IPS-18a (cell line): ENCODE measurements around the gene ABCA2.
"Not testable (repeated sequence)": the region's sequence is repeated elsewhere in the genome, so short reads cannot be mapped to it uniquely, and the experiment has no call there.

Experiments
- H3K27ac ChIP-seq: one replicate; pipeline ENCODE4 v1.5.1; 2013; ENCODE audit warnings: low read length
- H3K27me3 ChIP-seq: one replicate; pipeline ENCODE4 v1.6.1; 2013; ENCODE audit warnings: mild to moderate bottlenecking, low read length; ENCODE audit not compliant: control insufficient read depth, insufficient read depth
- H3K36me3 ChIP-seq: one replicate; pipeline ENCODE4 v1.6.1; 2013; ENCODE audit warnings: low read depth, low read length; ENCODE audit not compliant: control insufficient read depth
- H3K4me1 ChIP-seq: one replicate; pipeline ENCODE4 v1.6.1; 2013; ENCODE audit warnings: low read depth, low read length; ENCODE audit not compliant: control insufficient read depth
- H3K4me3 ChIP-seq: one replicate; pipeline ENCODE4 v1.5.1; 2013; ENCODE audit warnings: low read length
- H3K9ac ChIP-seq: one replicate; pipeline ENCODE4 v1.6.1; 2013; ENCODE audit warnings: mild to moderate bottlenecking, low read length, moderate library complexity
- H3K9me3 ChIP-seq: one replicate; pipeline ENCODE4 v1.6.1; 2013; ENCODE audit warnings: low read depth, low read length; ENCODE audit not compliant: control insufficient read depth

The ABCA2 gene

DNA sequence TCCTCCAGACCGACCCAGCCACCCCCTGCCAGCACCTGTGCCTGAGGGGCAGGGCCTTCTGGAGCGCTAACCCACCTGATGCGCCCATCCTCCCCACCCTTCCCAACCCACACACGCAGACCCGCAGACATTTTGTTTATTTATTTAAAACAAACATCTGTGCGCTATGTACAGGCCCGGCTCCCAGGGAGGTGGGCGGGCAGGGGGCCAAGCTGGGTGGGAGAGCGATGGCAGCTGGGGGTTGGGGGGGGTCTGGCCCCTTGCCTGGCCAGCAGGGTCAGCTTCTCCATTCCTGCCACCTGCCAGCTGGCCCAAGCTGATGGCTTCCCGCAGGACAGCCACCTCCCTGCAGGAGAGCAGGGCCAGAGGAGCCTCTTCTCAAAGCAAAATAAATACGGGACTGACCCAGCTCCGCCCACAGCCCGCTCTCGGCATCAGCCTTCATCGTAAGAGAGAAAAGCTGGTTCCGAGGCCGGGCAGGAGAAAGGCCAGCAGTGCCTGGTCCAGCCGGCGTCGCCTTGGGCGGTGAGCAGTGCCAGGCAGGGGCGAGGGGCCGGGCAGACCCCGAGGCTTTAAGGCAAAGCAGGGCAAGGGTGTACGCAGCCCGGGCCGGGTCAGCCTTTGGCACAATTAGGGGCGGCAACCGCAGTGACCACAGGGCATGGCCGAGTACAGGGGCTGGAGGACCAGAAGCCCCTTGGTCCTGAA, 20.8 kb downstream of the ABCA2 start:
- Histone ChIP-seq H3K9ac (no peak overlapping the region), H3K4me3 (no peak overlapping the region), H3K9me3 (no peaks in the 10 kb centered on the region), H3K27me3 (no peaks in the 10 kb centered on the region), H3K36me3 (no peaks in the 10 kb centered on the region), H3K27ac (no peak overlapping the region), H3K4me1 (no peaks in the 10 kb centered on the region)

DNA sequence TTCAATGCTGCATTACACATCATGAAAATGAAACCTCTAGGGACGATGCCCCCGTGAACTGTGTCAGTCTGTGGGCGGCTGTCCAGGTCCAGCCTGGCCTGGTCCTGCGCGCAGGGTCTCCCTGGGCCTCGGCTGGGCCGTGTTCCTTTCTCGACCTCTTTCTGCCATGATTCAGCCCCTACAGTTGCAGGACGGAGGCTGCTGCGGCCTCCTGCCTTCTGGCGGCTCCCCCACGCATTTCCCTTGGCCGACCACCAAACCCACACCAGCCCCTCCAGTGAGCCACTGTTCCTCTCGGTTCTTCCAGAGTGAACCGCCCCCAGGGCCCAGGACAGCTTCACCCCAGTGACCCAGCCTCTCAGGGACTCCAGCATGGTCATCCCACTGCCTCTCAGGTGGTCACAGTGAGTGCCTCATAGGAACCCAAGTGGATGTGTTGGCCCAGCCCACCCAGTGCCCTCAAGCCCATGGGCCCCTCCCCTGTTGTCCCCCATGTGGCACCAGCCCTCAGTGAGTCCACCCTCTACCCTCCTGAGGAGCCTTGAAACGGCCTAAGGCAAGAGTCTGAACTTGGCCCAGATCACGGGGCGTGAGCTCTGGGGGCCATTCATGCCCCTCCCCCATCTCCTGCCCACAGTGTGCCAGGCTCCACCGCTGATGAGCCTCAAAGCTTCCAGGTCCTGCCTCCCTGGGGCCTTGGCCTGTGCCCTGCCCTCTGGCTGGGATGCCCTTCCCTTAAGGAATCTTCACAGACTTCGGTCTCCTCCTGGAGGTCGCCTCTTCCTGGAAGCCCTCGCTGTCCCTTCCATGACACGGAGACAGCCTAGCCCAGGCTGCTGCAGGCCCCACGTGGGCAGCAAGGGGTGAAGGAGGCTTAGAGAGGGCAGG, 21.7 kb downstream of the ABCA2 start:
- H3K9ac ChIP-seq, result no peak overlapping the region
- no peaks in the 10 kb centered on the region for H3K36me3 ChIP-seq
- H3K27me3 ChIP-seq, result no peaks in the 10 kb centered on the region
- H3K9me3 ChIP-seq, result no peaks in the 10 kb centered on the region
- no peak overlapping the region for H3K4me3 ChIP-seq
- no peak overlapping the region for H3K27ac ChIP-seq
- H3K4me1 ChIP-seq, result no peaks in the 10 kb centered on the region

DNA sequence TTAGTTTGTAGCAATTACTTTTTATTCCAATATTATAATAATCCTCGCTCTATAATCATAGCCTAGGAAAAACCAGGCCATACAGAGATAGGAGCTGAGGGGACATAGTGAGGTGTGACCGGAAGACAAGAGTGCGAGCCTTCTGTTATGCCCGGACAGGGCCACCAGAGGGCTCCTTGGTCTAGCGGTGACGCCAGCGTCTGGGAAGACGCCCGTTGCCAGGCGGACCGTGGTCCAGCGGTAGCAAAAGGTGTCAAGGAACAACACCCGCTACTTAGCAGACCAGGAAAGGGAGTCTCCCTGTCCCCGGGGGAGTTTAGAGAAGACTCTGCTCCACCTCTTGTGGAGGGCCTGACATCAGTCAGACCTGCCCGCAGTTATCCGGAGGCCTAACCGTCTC, 23.8 kb downstream of the ABCA2 start:
- H3K27me3 ChIP-seq, H3K9me3 ChIP-seq, H3K27ac ChIP-seq, H3K36me3 ChIP-seq, H3K4me1 ChIP-seq, H3K4me3 ChIP-seq, H3K9ac ChIP-seq: not testable (repeated sequence)

DNA sequence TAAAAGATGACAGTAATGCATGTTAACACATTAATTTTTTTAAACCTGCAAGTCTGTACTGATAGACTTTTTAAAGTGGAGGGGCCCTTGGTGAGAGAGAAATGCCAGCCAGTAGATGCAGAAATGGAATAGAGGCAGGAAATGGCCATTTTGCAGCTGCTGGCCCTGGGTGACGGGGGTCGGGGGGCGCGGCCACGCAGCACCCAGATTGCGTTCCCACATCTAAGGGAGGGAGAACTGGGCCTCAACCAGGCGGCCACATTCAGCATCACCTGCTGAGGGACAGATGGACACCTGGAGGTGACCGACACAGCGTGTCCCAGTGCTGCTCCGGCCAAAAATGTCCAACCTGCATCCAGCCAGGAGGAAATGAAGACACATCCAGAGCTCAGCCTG, 25.4 kb downstream of the ABCA2 start:
- H3K4me3 ChIP-seq, result no peak overlapping the region
- no peak overlapping the region for H3K9ac ChIP-seq
- no peaks in the 10 kb centered on the region for H3K27me3 ChIP-seq
- no peaks in the 10 kb centered on the region for H3K4me1 ChIP-seq
- H3K9me3 ChIP-seq, result no peaks in the 10 kb centered on the region
- H3K36me3 ChIP-seq, result no peaks in the 10 kb centered on the region
- H3K27ac ChIP-seq, result no peak overlapping the region

DNA sequence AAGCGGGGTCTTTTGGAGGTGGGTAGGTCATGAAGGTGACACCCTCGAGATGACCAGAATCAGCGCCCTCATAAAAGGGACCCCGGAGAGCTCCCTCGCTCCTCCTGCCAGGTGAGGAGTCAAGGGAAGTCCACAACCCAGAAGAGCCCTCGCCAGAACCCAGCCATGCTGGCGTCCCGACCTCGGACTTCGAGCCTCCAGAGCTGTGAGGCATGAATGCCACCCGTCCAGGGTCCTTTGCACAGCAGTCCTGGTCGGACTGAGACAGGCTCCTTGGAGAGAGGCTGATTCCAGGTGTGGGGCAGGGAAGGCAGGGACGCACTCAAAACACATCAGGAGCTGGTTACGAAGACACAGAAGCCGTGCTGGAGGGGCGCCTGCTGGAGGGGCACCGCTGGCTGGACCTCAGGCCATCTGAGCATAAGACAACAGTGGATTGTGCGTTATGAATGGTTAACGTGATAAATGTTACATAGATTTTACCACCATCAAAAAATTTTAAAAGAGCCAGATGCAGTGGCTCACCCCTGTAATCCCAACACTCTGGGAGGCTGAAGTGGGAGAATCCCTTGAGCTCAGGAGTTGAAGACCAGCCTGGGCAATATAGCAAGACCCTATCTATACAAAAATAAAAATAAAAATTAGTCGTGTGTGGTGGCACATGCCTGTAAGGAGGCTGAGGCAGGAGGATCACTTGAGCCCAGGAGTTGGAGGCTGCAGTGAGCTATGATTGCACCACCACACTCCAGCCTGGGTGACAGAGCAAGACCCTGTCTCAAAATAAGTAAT, 26.0 kb downstream of the ABCA2 start:
- Histone ChIP-seq H3K9me3 (no peaks in the 10 kb centered on the region), H3K27me3 (no peaks in the 10 kb centered on the region), H3K27ac (no peak overlapping the region), H3K4me3 (no peak overlapping the region), H3K9ac (no peak overlapping the region), H3K36me3 (no peaks in the 10 kb centered on the region), H3K4me1 (peaks cover 4% of the 10 kb centered on the region)

DNA sequence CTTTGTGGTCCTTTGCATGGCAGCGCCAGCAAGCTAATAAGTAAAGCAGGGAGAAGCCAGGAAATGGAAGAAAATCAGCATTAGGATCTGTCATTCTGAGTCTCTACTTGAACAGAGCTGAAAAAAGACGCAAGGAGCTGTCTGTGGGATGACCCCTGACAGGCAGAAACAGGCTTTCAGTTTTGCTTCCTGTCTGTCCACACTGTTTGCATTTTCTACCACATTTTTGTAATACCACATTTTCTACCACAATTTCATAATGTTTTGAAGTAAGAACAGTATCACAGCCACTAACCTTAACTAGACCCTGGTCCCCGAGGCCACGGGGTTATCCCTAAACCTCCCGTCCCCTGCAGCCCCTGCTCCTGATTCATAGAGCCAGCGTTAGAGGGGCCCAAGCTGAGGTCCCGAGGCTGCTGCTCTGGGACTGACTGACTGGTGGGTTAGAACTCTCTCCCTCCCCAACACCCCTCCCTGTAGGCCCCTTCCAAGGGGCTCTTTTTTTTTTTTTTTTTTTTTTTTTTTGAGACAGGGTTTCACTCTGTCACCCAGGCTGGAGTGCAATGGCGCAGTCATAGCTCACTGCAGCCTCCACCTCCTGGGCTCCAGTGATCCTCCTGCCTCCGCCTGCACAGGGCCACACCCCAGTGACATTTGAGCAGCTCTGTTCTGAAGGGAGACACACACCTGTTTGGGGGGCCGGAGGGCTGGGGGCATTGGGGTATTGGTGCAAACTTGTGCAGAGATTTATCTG, 27.7 kb downstream of the ABCA2 start:
- no peaks in the 10 kb centered on the region for H3K36me3 ChIP-seq
- no peak overlapping the region for H3K4me3 ChIP-seq
- no peaks in the 10 kb centered on the region for H3K27me3 ChIP-seq
- H3K27ac ChIP-seq, result no peak overlapping the region
- H3K4me1 ChIP-seq, result peaks cover 8% of the 10 kb centered on the region
- H3K9me3 ChIP-seq, result no peaks in the 10 kb centered on the region
- no peak overlapping the region for H3K9ac ChIP-seq

DNA sequence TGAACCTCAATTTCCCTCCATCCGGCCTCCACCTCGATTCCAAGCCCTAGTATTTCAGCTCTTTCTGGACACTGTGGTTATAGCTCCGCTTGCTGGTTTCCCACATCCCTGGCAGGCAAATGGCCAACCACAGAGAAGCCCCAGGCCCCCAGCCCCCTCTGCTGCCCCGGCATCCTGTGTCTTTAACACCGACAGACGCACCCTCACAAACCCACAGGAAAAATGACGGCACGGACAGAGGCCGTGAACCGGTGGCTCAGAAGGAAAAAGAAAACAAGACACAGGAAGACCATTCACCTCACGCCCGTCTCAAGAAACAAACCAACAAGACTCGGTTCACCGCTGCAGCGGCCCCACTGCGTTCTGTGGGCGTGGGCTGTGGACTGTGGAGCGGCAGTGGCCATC, 30.2 kb downstream of the ABCA2 start:
- no peaks in the 10 kb centered on the region for H3K9me3 ChIP-seq
- H3K4me3 ChIP-seq, result no peak overlapping the region
- H3K36me3 ChIP-seq, result peaks cover 3% of the 10 kb centered on the region
- no peak overlapping the region for H3K27ac ChIP-seq
- H3K9ac ChIP-seq, result no peak overlapping the region
- no peaks in the 10 kb centered on the region for H3K27me3 ChIP-seq
- peaks cover 8% of the 10 kb centered on the region for H3K4me1 ChIP-seq

DNA sequence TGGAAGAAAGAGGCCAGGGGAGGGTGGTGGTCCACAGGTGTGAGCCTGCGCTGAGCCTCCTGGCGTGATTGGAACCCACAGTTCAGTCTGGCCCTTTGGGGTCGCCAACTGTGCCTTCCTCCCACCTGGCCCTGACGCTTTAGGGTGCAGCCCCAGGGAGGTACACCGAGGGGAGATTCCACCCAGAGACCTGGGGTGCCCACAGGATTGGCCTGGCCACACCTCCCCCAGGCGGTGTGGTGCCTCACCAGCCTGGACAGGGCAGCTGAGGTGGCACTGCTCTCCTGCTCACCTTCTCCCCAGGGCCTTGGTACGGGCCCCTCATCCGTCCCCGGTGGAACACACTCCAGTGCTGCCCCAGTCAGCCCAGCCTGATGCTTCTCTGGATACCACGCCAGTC, 30.7 kb downstream of the ABCA2 start:
- H3K36me3 ChIP-seq, result peaks cover 3% of the 10 kb centered on the region
- no peak overlapping the region for H3K4me3 ChIP-seq
- H3K9ac ChIP-seq, result no peak overlapping the region
- peaks cover 8% of the 10 kb centered on the region for H3K4me1 ChIP-seq
- H3K27me3 ChIP-seq, result no peaks in the 10 kb centered on the region
- H3K27ac ChIP-seq, result no peak overlapping the region
- H3K9me3 ChIP-seq, result no peaks in the 10 kb centered on the region

DNA sequence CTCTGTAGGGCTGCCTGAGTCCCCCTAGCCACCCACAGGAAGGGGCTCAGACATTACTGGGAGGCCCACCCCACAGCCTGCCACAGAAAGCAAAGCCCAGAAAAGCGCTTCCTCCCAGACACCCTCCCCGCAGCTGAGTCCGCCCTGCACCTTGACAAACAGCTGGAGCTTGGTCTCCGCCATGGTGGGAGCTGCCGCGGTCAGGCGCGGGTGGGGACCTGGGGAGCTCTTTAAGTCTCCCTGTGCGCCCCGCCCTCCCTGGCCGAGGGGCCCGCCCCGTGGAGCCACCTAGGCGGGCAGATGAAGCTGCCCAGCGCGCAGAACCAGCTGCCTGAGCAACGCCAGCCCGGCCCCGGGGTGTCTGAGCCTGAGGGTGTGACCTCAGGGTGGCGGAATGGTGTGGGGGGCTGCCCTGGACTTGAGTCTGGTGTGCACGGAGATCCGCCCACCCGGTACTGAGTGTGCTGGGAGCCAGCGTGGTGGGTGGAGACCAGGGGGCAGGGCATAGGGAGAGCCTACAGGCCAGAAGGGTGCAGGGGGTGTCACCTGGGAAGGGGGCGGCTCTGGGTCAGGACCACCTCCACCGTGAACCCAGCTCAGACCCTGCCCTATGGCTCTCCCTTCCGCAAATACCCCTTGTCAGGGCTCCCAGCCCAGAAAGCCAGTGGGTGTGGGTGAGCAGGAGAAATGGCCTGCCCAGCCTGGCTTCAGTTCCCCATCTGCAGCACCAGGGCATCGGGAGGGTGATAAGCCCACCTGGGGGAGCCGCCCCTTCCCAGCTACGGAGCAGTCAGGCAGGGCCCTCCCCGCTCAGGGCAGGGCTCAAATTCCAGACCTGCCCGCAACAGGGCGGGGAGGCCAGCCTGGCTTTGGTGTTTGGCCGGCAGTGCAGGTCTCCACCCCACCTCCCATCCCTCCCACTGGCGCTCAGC, 31.4 kb downstream of the ABCA2 start, which contains the start of gene CLIC3:
CLIC3 (minus strand) TSS at position 208 of the 932 bp plus-strand sequence; CDS start at position 183, 25 bp downstream.
- H3K4me3 ChIP-seq, result peak within 1 kb of the TSS; percentile 30
- peaks cover 8% of the 10 kb centered on the region for H3K4me1 ChIP-seq
- peaks cover 3% of the 10 kb centered on the region for H3K36me3 ChIP-seq
- H3K9me3 ChIP-seq, result no peaks in the 10 kb centered on the region
- H3K27me3 ChIP-seq, result no peaks in the 10 kb centered on the region
- no peak within 1 kb of the TSS for H3K27ac ChIP-seq
- H3K9ac ChIP-seq, result no peak within 1 kb of the TSS

DNA sequence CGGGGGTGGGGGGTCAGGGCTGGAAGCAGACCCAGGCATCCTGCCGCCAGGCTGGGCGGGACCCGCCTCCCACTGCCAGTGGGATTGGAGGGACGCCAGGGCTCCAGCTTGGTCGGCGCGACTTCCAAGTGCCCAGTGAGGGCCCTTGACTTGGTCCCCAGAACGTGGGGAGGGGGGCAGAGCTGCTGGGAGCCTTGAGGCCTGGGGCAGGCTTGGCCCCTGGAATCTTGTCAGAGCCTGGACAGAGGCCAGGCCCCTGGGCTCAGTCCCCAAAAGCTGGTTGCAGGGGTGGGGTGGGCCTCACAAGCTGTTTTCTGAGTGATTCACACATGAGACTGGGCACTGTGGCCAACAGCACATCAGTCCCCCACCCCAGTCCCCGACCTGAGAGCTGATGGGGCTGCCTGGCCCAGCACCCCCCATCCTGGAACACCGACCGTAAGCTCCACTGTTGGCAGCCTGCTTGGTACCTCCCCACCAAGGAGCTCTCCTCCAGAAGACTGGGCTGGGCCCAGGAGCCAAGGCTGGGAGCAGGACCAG, 32.2 kb downstream of the ABCA2 start:
- H3K27ac ChIP-seq, result no peak overlapping the region
- peaks cover 7% of the 10 kb centered on the region for H3K27me3 ChIP-seq
- peaks cover 8% of the 10 kb centered on the region for H3K4me1 ChIP-seq
- H3K4me3 ChIP-seq, result no peak overlapping the region
- H3K9ac ChIP-seq, result no peak overlapping the region
- H3K36me3 ChIP-seq, result peaks cover 3% of the 10 kb centered on the region
- H3K9me3 ChIP-seq, result no peaks in the 10 kb centered on the region
